GM20431 (cell line): ENCODE measurements around the gene GPR155.
"Not testable (repeated sequence)": the region's sequence is repeated elsewhere in the genome, so short reads cannot be mapped to it uniquely, and the experiment has no call there.

ENCODE experiments used
- in situ Hi-C: fragments of 300-500 bp; cut with MseI, MboI; formaldehyde crosslinking; loops from one replicate; pipeline ENCODE4 v1.15.0; 2020; ENCODE audit warnings: low sequenced_read_pairs; ENCODE audit not compliant: unreplicated experiment

The GPR155 gene

DNA sequence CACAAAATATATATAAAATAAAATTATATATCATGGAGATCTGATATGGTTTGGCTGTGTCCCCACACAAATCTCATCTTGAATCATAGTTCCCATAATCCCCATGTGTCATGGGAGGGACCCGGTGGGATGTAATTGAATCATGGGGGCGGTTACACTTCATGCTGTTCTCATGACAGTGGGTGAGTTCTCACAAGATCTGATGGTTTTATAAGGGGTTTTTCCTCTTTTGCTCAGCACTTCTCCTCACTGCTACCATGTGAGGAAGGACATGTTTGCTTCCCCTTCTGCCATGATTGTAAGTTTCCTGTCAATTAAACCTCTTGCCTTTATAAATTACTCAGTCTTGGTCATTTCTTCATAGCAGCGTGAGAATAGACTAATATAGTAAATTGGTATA lies 98.1 kb downstream of the GPR155 start:
- in situ Hi-C loops, result not testable (repeated sequence)

- in situ Hi-C loops, result no loop called here
Measured at GRCh38 chr2:174385201-174385600, 101.6 kb downstream of the GPR155 start.

DNA sequence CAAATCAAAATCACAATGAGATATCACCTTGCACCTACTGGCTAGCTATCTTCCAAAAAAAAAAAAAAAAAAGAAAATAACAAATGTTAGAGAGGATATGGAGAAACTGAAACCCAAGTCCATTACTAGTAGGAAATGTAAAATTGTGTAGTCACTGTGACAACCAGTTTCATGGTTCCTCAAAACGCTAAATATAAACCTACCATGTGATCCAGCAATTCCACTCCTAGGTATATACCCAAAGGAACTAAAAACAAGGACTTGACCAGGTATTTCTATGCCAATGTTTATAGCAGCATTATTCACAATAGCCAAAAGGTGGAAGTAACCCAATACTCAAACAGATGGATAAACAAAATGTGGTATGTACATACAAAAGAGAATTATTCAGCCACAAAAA lies 103.0 kb downstream of the GPR155 start:
- in situ Hi-C loops, result no loop called here
